Measurements from ENCODE around the gene MACROH2A1. TPM values are rescaled to one million over a fixed set of nuclear protein-coding genes. Genes with fewer than 3 reads are reported as not detected.

Gene MACROH2A1
- polyA plus RNA-seq, 3 donors from 2014 or later = 162 to 195 (median 168) TPM

- no peaks in the 10 kb centered on the region for H3K9me3 Mint-ChIP-seq
These were observed 724 bp downstream of the MACROH2A1 start for GRCh38 chr5:135398160-135398854.

DNA sequence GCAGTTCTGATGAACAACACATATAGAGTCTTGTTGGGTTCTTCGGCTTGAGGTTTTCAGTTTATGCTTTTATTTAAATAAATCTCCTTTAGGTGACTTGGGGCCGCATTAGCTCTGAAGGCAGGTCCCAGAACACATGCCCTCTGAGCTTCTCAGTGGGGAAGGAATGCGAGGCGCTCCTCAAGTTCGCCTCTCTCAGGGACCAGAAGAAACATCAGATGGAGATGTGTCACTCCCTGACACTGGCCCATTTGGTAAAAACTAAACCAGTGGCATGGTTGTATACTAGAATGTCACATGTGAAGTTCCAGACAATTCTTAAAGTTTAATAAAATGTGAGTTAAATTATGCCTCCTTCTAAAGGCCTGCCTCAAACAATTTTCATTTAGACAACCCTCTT is 1.9 kb downstream of the MACROH2A1 start:
- Mint-ChIP-seq H3K9me3 (no peaks in the 10 kb centered on the region), H3K4me1 (peaks cover 74% of the 10 kb centered on the region in 2 donors), H3K36me3 (peaks cover 0 to 4% (median 0%) of the 10 kb centered on the region in 3 donors), H3K27ac (peak overlapping the region in 4 of 6 donors; percentile 6 to 87 (median 57)), H3K27me3 (ENCODE audit: low read depth in 3 of 3) (peaks cover 5 to 8% (median 6%) of the 10 kb centered on the region in 3 donors), H3K4me3 (peak overlapping the region; percentile 80 to 87 (median 83))
- no peak for DNase-seq

More at GRCh38 chr5:135398160-135398854, 724 bp downstream of the MACROH2A1 start:
- H3K4me1 Mint-ChIP-seq = peaks cover 61 to 62% of the 10 kb centered on the region in 2 donors
- peak overlapping the region; percentile 80 to 87 (median 83) for H3K4me3 Mint-ChIP-seq
- no peaks in the 10 kb centered on the region for H3K36me3 Mint-ChIP-seq
- H3K27ac Mint-ChIP-seq = peak overlapping the region; percentile 71 to 90 (median 78)
- peak; percentile 22 to 33 (median 28) for DNase-seq
- peaks cover 3 to 8% (median 6%) of the 10 kb centered on the region in 3 donors for H3K27me3 Mint-ChIP-seq (ENCODE audit: low read depth in 3 of 3)

- Mint-ChIP-seq H3K27me3 (ENCODE audit: low read depth in 3 of 3) (peaks cover 6 to 9% (median 8%) of the 10 kb centered on the region in 3 donors), H3K4me3 (peak overlapping the region in 4 of 5 donors; percentile 1 to 84 (median 48)), H3K36me3 (peaks cover 0 to 10% (median 0%) of the 10 kb centered on the region in 3 donors), H3K4me1 (peaks cover 79% of the 10 kb centered on the region in 2 donors), H3K9me3 (no peaks in the 10 kb centered on the region), H3K27ac (peak overlapping the region in 2 of 6 donors; percentile 29 to 72)
- DNase-seq = no peak
These were observed 2.5 kb downstream of the MACROH2A1 start for GRCh38 chr5:135396459-135397055.

GRCh38 chr5:135395866-135396265 is 3.2 kb downstream of the MACROH2A1 start:
- Mint-ChIP-seq H3K9me3 (no peaks in the 10 kb centered on the region), H3K4me1 (peaks cover 83 to 86% of the 10 kb centered on the region in 2 donors), H3K36me3 (peaks cover 0 to 11% (median 0%) of the 10 kb centered on the region in 3 donors), H3K27me3 (ENCODE audit: low read depth in 3 of 3) (peaks cover 3 to 9% (median 6%) of the 10 kb centered on the region in 3 donors), H3K27ac (peak overlapping the region in 3 of 6 donors; percentile 29 to 65 (median 42)), H3K4me3 (no peak overlapping the region)
- no peak for DNase-seq

DNA sequence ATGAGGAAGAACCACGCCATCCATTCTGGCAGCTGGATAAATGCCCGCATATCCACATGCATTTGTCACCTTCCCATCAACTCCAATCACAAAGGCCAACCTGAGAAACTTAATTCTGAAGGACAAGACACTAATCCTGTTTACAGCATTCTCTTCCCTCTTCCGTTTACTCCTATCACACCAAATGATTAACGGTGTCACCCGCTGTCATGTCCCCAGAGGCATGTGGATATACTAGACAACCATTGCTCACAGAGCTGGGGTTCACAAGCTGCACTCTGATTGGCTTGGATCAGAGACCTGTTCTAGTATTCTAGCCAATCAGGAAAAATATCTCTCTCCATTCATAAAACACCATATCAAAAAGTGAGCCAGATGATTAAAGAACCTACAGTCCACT is 3.6 kb downstream of the MACROH2A1 start:
- peak overlapping the region in 1 of 5 donors; percentile 7 for H3K4me3 Mint-ChIP-seq
- peak overlapping the region in 4 of 6 donors; percentile 15 to 65 (median 42) for H3K27ac Mint-ChIP-seq
- H3K9me3 Mint-ChIP-seq = no peaks in the 10 kb centered on the region
- DNase-seq = no peak
- H3K4me1 Mint-ChIP-seq = peaks cover 81 to 90% of the 10 kb centered on the region in 2 donors
- peaks cover 0 to 11% (median 0%) of the 10 kb centered on the region in 3 donors for H3K36me3 Mint-ChIP-seq
- H3K27me3 Mint-ChIP-seq (ENCODE audit: low read depth in 3 of 3) = peaks cover 3 to 9% (median 6%) of the 10 kb centered on the region in 3 donors

- H3K36me3 Mint-ChIP-seq = peaks cover 0 to 11% (median 0%) of the 10 kb centered on the region in 3 donors
- H3K27ac Mint-ChIP-seq = peak overlapping the region in 2 of 6 donors; percentile 48 to 63
- peaks cover 0 to 5% (median 2%) of the 10 kb centered on the region in 3 donors for H3K27me3 Mint-ChIP-seq (ENCODE audit: low read depth in 3 of 3)
- H3K4me1 Mint-ChIP-seq = peaks cover 79 to 92% of the 10 kb centered on the region in 2 donors
- no peaks in the 10 kb centered on the region for H3K9me3 Mint-ChIP-seq
- no peak overlapping the region for H3K4me3 Mint-ChIP-seq
- DNase-seq = no peak
These were observed 4.9 kb downstream of the MACROH2A1 start for GRCh38 chr5:135394095-135394494.

GRCh38 chr5:135393691-135394090 is 5.3 kb downstream of the MACROH2A1 start:
- Mint-ChIP-seq H3K36me3 (peaks cover 0 to 11% (median 0%) of the 10 kb centered on the region in 3 donors), H3K27ac (no peak overlapping the region), H3K4me1 (peaks cover 80 to 94% of the 10 kb centered on the region in 2 donors), H3K9me3 (no peaks in the 10 kb centered on the region), H3K4me3 (no peak overlapping the region), H3K27me3 (ENCODE audit: low read depth in 3 of 3) (peaks cover 0 to 5% (median 0%) of the 10 kb centered on the region in 3 donors)
- DNase-seq = no peak

GRCh38 chr5:135393229-135393628 is 5.8 kb downstream of the MACROH2A1 start:
- H3K4me1 Mint-ChIP-seq = peaks cover 84 to 98% of the 10 kb centered on the region in 2 donors
- H3K27me3 Mint-ChIP-seq (ENCODE audit: low read depth in 3 of 3) = peaks cover 0 to 5% (median 0%) of the 10 kb centered on the region in 3 donors
- DNase-seq = no peak
- no peaks in the 10 kb centered on the region for H3K9me3 Mint-ChIP-seq
- no peak overlapping the region for H3K4me3 Mint-ChIP-seq
- H3K27ac Mint-ChIP-seq = peak overlapping the region in 1 of 6 donors; percentile 62
- H3K36me3 Mint-ChIP-seq = peaks cover 0 to 14% (median 0%) of the 10 kb centered on the region in 3 donors

GRCh38 chr5:135392256-135392655 is 6.8 kb downstream of the MACROH2A1 start:
- H3K9me3 Mint-ChIP-seq = no peaks in the 10 kb centered on the region
- peak overlapping the region in 4 of 6 donors; percentile 45 to 74 (median 65) for H3K27ac Mint-ChIP-seq
- peaks cover 84 to 98% of the 10 kb centered on the region in 2 donors for H3K4me1 Mint-ChIP-seq
- no peak for DNase-seq
- peaks cover 0 to 15% (median 0%) of the 10 kb centered on the region in 3 donors for H3K36me3 Mint-ChIP-seq
- no peak overlapping the region for H3K4me3 Mint-ChIP-seq
- H3K27me3 Mint-ChIP-seq (ENCODE audit: low read depth in 3 of 3) = peaks cover 0 to 5% (median 0%) of the 10 kb centered on the region in 3 donors

DNA sequence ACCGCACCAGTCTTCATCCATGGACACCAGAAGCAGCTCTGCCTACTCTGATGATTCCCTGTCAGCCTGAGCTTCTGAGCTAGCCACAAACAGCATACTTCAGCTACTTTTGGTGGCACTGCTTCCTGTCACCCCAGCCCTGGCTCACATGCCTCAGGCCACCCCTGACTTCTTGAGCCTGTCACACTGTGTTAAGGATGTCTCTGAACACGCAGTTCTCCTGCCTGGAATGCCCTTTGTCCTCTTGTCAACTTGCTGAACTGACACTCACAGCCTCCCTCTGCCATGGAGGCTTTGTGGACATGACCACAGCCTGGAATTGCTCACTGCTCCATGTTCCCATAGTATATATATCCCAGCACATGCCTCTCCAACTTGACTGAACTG is 7.2 kb downstream of the MACROH2A1 start:
- Mint-ChIP-seq H3K4me1 (peaks cover 84 to 98% of the 10 kb centered on the region in 2 donors), H3K9me3 (no peaks in the 10 kb centered on the region), H3K36me3 (peaks cover 0 to 15% (median 0%) of the 10 kb centered on the region in 3 donors), H3K27ac (peak overlapping the region in 5 of 6 donors; percentile 43 to 74 (median 65)), H3K4me3 (peak overlapping the region in 1 of 5 donors; percentile 10), H3K27me3 (ENCODE audit: low read depth in 3 of 3) (peaks cover 0 to 5% (median 0%) of the 10 kb centered on the region in 3 donors)
- DNase-seq = no peak

DNA sequence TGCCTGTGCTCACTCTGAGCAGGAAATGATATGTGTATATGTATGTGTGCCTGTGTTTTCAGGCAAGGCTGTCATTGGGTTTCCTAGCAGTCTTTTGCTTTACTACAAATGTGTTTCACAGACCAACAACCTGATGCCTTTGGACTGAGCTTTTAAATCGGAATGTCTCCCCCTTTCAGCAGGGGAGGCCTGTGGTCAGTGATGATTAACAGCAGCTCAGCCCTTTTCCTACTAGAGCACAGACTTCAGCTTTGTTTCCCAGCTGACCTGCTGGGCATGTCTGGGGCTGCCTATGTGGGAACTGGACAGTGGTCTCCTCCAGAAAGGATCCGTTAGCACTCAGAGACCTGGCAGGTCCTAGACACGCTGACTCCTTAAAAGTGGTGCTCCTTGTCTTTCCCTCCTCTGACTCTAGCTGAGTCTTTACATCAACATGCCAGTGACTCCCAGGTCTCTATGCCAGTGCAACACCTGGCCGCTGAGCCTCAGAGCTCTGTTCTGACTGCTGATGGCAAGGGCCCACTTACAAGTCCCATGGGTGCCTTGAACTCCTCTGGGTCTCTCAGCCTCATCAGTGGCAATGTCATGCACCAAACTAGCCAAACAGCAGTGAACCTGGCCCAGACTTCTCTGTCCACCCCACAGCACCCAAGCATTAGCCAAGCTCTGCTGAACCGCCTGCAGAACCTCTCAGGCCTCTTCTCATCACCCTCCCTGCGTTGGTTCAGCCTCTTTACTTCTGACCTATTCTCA is 7.7 kb downstream of the MACROH2A1 start:
- no peak for DNase-seq
- Mint-ChIP-seq H3K27me3 (ENCODE audit: low read depth in 3 of 3) (peaks cover 0 to 5% (median 0%) of the 10 kb centered on the region in 3 donors), H3K36me3 (peaks cover 0 to 15% (median 0%) of the 10 kb centered on the region in 3 donors), H3K4me3 (no peak overlapping the region), H3K9me3 (no peaks in the 10 kb centered on the region), H3K4me1 (peaks cover 84 to 98% of the 10 kb centered on the region in 2 donors), H3K27ac (peak overlapping the region in 5 of 6 donors; percentile 19 to 74 (median 65))

DNA sequence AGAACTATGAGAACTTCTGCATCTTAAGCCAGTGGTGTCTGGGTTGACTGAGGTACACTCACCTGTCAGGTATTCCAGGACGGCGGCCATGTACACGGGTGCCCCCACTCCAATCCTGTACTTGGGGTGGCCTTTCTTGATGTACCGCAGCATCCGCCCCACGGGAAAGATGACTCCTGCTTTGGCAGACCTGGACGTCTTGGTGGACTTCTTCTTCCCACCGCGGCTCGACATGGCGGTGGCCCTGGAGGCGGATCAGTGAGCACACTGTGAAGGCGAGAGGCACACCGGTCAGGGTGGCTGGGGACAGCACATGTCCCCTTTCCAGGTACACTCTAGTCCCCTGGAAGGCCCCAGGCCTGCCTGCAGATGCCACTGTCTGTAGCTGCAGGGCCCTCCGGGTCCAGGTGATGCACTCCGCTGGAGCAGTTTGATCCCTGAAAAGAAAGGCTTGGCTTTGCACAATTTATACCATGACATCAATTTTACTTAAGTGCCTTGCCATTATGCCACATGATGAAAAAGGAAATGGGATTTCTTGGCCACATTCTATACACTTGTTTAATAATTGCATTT is 10.1 kb downstream of the MACROH2A1 start:
- Mint-ChIP-seq H3K4me3 (no peak overlapping the region), H3K27ac (peak overlapping the region in 1 of 6 donors; percentile 65), H3K36me3 (peaks cover 0 to 16% (median 0%) of the 10 kb centered on the region in 3 donors), H3K4me1 (peaks cover 72 to 90% of the 10 kb centered on the region in 2 donors), H3K9me3 (no peaks in the 10 kb centered on the region), H3K27me3 (ENCODE audit: low read depth in 3 of 3) (peaks cover 0 to 5% (median 0%) of the 10 kb centered on the region in 3 donors)
- no peak for DNase-seq

GRCh38 chr5:135387629-135387960 is 11.4 kb downstream of the MACROH2A1 start:
- no peaks in the 10 kb centered on the region for H3K9me3 Mint-ChIP-seq
- peaks cover 0 to 5% (median 0%) of the 10 kb centered on the region in 3 donors for H3K27me3 Mint-ChIP-seq (ENCODE audit: low read depth in 3 of 3)
- H3K27ac Mint-ChIP-seq = peak overlapping the region in 3 of 6 donors; percentile 3 to 41 (median 21)
- DNase-seq = no peak
- H3K4me1 Mint-ChIP-seq = peaks cover 66 to 89% of the 10 kb centered on the region in 2 donors
- peaks cover under 1 to 24% (median 5%) of the 10 kb centered on the region in 3 donors for H3K36me3 Mint-ChIP-seq
- H3K4me3 Mint-ChIP-seq = no peak overlapping the region

Measured in immature natural killer cell (primary cell).